NT2/D1 (cell line): Measurements from ENCODE around the gene SAMM50.

Experiments used
- YY1 ChIP-seq: IDR thresholded peaks from 2 replicates; pipeline ENCODE4 v1.6.1; 2011; ENCODE audit not compliant: insufficient read length, insufficient read depth
- ZNF274 ChIP-seq: IDR thresholded peaks from 2 replicates; pipeline ENCODE4 v1.6.1; 2011; ENCODE audit warnings: mild to moderate bottlenecking, low read depth, low read length

DNA sequence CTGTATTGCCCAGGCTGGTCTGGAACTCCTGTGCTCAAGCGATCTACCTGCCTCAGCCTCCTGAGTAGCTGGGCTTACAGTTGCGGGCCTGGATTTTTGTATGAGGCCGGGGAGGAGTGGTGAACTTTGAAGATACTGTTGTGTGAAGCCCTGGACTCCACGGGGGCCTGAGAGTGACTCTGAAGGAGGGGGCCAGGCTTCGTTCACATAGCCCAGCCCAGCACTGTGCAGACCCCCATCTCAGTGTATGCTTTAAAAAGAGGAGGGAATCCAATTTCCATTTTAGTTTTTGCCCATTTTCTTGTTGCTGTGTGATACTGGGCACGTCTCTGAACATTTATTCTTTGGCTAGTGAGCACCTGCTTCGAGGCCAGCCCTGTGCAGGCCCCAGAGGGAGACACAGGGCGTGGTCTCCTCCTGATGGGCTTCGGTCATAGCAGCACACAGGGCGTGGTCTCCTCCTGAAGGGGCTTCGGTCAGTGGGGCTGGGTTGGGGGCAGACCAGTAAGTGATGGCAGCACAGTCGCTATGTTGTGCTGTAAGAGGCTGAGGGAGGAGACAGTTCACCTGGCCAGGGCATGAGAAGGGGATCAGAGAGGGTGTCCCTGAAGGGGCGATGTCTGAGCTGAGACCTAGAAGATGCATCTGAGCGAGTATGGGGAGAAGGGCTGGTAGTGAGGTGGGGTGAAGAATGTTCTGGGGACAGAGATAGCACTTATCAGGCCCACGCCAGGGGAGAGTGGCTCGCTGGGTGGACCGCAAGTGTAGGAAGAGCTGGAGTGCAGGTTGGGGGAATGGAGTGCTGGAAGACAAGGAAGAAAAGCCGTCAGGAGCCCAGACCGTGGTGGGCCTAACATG is 14.0 kb downstream of the SAMM50 start:
- TF ChIP-seq YY1: no peak
- TF ChIP-seq ZNF274: no peak
